AG04449 (cell line): ENCODE results near the gene DUSP21.
"Not testable (repeated sequence)": the region's sequence is repeated elsewhere in the genome, so short reads cannot be mapped to it uniquely, and the experiment has no call there.

Experiments
- CTCF ChIA-PET: fragments of 350-600 bp; formaldehyde crosslinking; extraction: SDS; loops from one replicate; lab custom pipeline; 2021; ENCODE audit warnings: antibody characterized with exemption; lab: Yijun Ruan, JAX
- POLR2A ChIA-PET: fragments of 400-600, 350-600 bp; formaldehyde crosslinking; extraction: SDS; loops from one replicate; lab custom pipeline; 2020; ENCODE audit warnings: antibody characterized with exemption, inconsistent platforms; lab: Yijun Ruan, JAX
- DNase-seq: peaks from one replicate; pipeline ENCODE4 v3.0.0-alpha.2; 2010; ENCODE audit warnings: low read depth, low spot score
- H3K4me3 ChIP-seq: 2 replicates; pipeline ENCODE4 v1.5.1; 2011; ENCODE audit warnings: low read depth, mild to moderate bottlenecking, control low read depth, low read length
- CTCF ChIP-seq: IDR thresholded peaks from one replicate; pipeline ENCODE4 v1.5.1; 2011; ENCODE audit warnings: mild to moderate bottlenecking, moderate library complexity, low read length, control low read depth, inconsistent platforms; ENCODE audit not compliant: insufficient read depth; ENCODE audit errors: missing control alignments

DUSP21 gene

GRCh38 chrX:44844204-44844603 lies 383 bp downstream of the DUSP21 start:
- TF ChIP-seq CTCF: no peak
- POLR2A ChIA-PET: no interaction called here
- no peak for DNase-seq
- no peak overlapping the region for H3K4me3 ChIP-seq
- CTCF ChIA-PET: no interaction called here

GRCh38 chrX:44850891-44851290 lies 7.1 kb downstream of the DUSP21 start:
- CTCF ChIA-PET, DNase-seq, H3K4me3 ChIP-seq, POLR2A ChIA-PET: not testable (repeated sequence)

GRCh38 chrX:44871114-44871645 lies 27.4 kb downstream of the DUSP21 start:
- ChIA-PET POLR2A (no interaction called here), CTCF (no interaction called here)
- H3K4me3 ChIP-seq: peak overlapping the region; percentile 65
- TF ChIP-seq CTCF: no peak
- no peak for DNase-seq

GRCh38 chrX:44871931-44872820 lies 28.4 kb downstream of the DUSP21 start:
- ChIA-PET CTCF (no interaction called here), POLR2A (interaction anchor here (0.6 to 0.7 kb wide), 2 partner anchors 32 to 499 kb away, joined by 3 read pairs; no protein-coding TSS in a partner anchor)
- no peak for TF ChIP-seq CTCF
- no peak for DNase-seq
- peak overlapping the region; percentile 65 for H3K4me3 ChIP-seq

GRCh38 chrX:44872821-44873414 lies 29.1 kb downstream of the DUSP21 start, which contains the start of gene KDM6A:
Gene KDM6A, plus strand, starts transcription at chrX:44873188. Its CDS starts 364 bp downstream, at chrX:44873552.
- TF ChIP-seq CTCF: no peak
- peak; percentile 66 for DNase-seq
- peak within 1 kb of the TSS; percentile 68 for H3K4me3 ChIP-seq
- ChIA-PET POLR2A (interaction anchor here (0.6 to 0.7 kb wide), 2 partner anchors 33 to 498 kb away, joined by 3 read pairs; no protein-coding TSS in a partner anchor), CTCF (no interaction called here)

- CTCF ChIA-PET: no interaction called here
- POLR2A ChIA-PET: no interaction called here
- peak overlapping the region; percentile 68 for H3K4me3 ChIP-seq
- DNase-seq: no peak
- TF ChIP-seq CTCF: no peak
Observed at GRCh38 chrX:44873415-44874276, 29.8 kb downstream of the DUSP21 start.
